HEK293T (cell line): ENCODE results near the gene CD44.
"Not testable (repeated sequence)": the region's sequence is repeated elsewhere in the genome, so short reads cannot be mapped to it uniquely, and the experiment has no call there.

Experiments
- CTCF ChIA-PET: fragments of 350-600 bp; formaldehyde crosslinking; extraction: SDS; loops from one replicate; lab custom pipeline; 2021; ENCODE audit warnings: antibody characterized with exemption, inconsistent platforms; lab: Yijun Ruan, JAX
- POLR2A ChIA-PET: fragments of 350-600 bp; formaldehyde crosslinking; extraction: SDS; loops from one replicate; lab custom pipeline; 2020; ENCODE audit warnings: antibody characterized with exemption, inconsistent platforms; lab: Yijun Ruan, JAX
- DNase-seq: peaks from one replicate; pipeline ENCODE4 v3.0.0; 2012; ENCODE audit warnings: mixed read lengths; ENCODE audit errors: extremely low spot score
- ARNT ChIP-seq: fragments of 450-650 bp; IDR thresholded peaks from 2 replicates; pipeline ENCODE4 v1.6.1; 2017; ENCODE audit warnings: mild to moderate bottlenecking
- BHLHE40 ChIP-seq: fragments of 450-650 bp; IDR thresholded peaks from 2 replicates; pipeline ENCODE4 v1.6.1; 2016; ENCODE audit warnings: mild to moderate bottlenecking, moderate library complexity, borderline replicate concordance
- CTBP1 ChIP-seq: fragments of 450-650 bp; IDR thresholded peaks from 2 replicates; pipeline ENCODE4 v1.6.1; 2016; ENCODE audit warnings: borderline replicate concordance
- ELF4 ChIP-seq: fragments of 450-650 bp; IDR thresholded peaks from 2 replicates; pipeline ENCODE4 v1.6.1; 2017; ENCODE audit warnings: antibody characterized with exemption
- FOXA1 ChIP-seq: fragments of 450-650 bp; IDR thresholded peaks from 2 replicates; pipeline ENCODE4 v1.6.1; 2016; ENCODE audit warnings: mild to moderate bottlenecking
- FOXK2 ChIP-seq: fragments of 450-650 bp; IDR thresholded peaks from 2 replicates; pipeline ENCODE4 v1.6.1; 2016; ENCODE audit warnings: mild to moderate bottlenecking
- FOXM1 ChIP-seq: fragments of 450-650 bp; IDR thresholded peaks from 2 replicates; pipeline ENCODE4 v1.6.1; 2017; ENCODE audit warnings: mild to moderate bottlenecking, borderline replicate concordance
- HDGF ChIP-seq: fragments of 450-650 bp; IDR thresholded peaks from 2 replicates; pipeline ENCODE4 v1.6.1; 2017; ENCODE audit warnings: antibody characterized with exemption, borderline replicate concordance
- L3MBTL2 ChIP-seq: fragments of 450-650 bp; conservative IDR thresholded peaks from 2 replicates; pipeline ENCODE4 v1.6.1; 2016; ENCODE audit warnings: mild to moderate bottlenecking
- LEF1 ChIP-seq: fragments of 450-650 bp; IDR thresholded peaks from 2 replicates; pipeline ENCODE4 v1.6.1; 2017; ENCODE audit warnings: mild to moderate bottlenecking, borderline replicate concordance
- NFRKB ChIP-seq: fragments of 450-650 bp; IDR thresholded peaks from 2 replicates; pipeline ENCODE4 v1.6.1; 2016; ENCODE audit warnings: mild to moderate bottlenecking, moderate library complexity
- PKNOX1 ChIP-seq: fragments of 450-650 bp; IDR thresholded peaks from 2 replicates; pipeline ENCODE4 v1.6.1; 2016
- SP1 ChIP-seq: fragments of 450-650 bp; IDR thresholded peaks from 2 replicates; pipeline ENCODE4 v1.6.1; 2017
- SUZ12 ChIP-seq: fragments of 450-650 bp; IDR thresholded peaks from 2 replicates; pipeline ENCODE4 v1.6.1; 2016; ENCODE audit warnings: mild to moderate bottlenecking
- TARDBP ChIP-seq: fragments of 450-650 bp; IDR thresholded peaks from 2 replicates; pipeline ENCODE4 v1.6.1; 2016
- ZNF384 ChIP-seq: fragments of 450-650 bp; IDR thresholded peaks from 2 replicates; pipeline ENCODE4 v1.6.1; 2016

CD44 gene

DNA sequence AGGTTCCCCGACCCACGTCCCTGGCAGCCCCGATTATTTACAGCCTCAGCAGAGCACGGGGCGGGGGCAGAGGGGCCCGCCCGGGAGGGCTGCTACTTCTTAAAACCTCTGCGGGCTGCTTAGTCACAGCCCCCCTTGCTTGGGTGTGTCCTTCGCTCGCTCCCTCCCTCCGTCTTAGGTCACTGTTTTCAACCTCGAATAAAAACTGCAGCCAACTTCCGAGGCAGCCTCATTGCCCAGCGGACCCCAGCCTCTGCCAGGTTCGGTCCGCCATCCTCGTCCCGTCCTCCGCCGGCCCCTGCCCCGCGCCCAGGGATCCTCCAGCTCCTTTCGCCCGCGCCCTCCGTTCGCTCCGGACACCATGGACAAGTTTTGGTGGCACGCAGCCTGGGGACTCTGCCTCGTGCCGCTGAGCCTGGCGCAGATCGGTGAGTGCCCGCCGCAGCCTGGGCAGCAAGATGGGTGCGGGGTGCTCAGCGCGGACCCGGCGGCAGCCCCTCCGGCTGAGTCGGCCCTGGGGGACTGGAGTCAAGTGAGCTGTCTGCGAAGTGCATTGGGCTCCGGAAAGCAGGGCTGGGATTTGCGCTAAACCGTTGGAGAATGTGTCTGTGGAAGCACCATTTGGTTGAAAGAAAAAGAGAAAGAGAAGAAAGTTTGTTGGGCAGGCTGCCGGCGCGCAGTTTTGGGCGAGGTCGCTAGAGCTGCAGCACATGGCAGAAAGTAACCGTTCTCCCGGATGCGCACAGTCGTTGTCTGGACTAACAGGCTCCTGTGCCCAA is at the start of gene CD44:
TSS of gene CD44 (plus strand) at position 229 of the 779 bp plus-strand sequence. CDS start at position 362, 133 bp downstream.
- TF ChIP-seq FOXA1: no peak
- TF ChIP-seq BHLHE40: no peak
- no peak for TF ChIP-seq PKNOX1
- TF ChIP-seq L3MBTL2: no peak
- TF ChIP-seq TARDBP: no peak
- no peak for TF ChIP-seq ZNF384
- ChIA-PET CTCF (no interaction called here), POLR2A (no interaction called here)
- no peak for DNase-seq

DNA sequence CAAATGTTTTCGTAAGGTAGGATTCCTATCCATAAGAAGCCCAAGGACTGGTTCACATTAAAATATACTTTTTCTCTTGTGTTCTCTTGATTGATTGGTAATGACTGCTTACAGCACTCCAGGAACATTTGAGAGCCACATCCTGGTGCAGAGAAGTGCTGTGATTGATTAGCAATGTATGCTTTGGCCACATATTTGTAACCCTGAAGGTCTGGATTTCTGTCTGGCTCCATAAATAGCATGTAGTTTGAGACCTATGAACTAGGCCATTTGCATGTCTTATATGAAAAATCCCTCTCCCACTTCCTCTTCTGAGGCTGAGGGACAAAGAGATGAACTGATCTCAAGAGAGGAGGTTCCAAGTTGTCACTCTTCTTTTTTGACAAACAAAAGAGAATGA is 49.3 kb upstream of the CD44 start:
- TF ChIP-seq CTBP1 (no peak), HDGF (no peak), ARNT (no peak), BHLHE40 (no peak), ELF4 (no peak), FOXK2 (no peak), SP1 (no peak), FOXM1 (no peak), SUZ12 (no peak), FOXA1 (no peak), NFRKB (no peak), TARDBP (no peak), L3MBTL2 (no peak), PKNOX1 (no peak), LEF1 (no peak), ZNF384 (no peak)
- ChIA-PET CTCF (interaction anchor here (0.6 kb wide), 1 partner anchor 24 kb away, joined by 4 read pairs; no protein-coding TSS in a partner anchor), POLR2A (no interaction called here)
- DNase-seq: no peak

DNA sequence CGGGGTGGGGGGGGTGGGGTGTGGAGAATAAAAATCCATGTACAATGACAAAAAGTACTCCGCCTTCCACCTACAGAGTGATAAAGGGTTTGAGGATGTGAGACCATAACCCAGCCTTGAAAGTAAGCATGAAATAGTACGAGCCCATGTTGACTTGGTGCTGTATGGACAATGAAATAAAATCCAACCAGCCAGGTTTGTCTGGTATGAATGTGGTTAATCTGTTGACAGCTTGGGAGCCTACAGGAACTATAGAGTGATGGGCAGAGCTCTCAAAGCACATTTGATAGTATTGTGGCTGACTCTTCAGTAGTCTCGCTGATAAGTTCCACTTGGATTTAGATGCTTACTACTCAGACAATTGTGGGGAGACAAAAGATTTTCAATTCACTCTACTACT is 48.8 kb upstream of the CD44 start:
- TF ChIP-seq L3MBTL2 (no peak), TARDBP (no peak), ZNF384 (no peak), CTBP1 (no peak), ELF4 (no peak), FOXK2 (no peak), FOXM1 (no peak), SUZ12 (no peak), HDGF (no peak), FOXA1 (no peak), ARNT (no peak), SP1 (no peak), BHLHE40 (no peak)
- no peak for DNase-seq
- ChIA-PET CTCF (no interaction called here), POLR2A (no interaction called here)

GRCh38 chr11:35090991-35091390 is 48.0 kb upstream of the CD44 start:
- CTCF ChIA-PET, POLR2A ChIA-PET, DNase-seq: not testable (repeated sequence)

DNA sequence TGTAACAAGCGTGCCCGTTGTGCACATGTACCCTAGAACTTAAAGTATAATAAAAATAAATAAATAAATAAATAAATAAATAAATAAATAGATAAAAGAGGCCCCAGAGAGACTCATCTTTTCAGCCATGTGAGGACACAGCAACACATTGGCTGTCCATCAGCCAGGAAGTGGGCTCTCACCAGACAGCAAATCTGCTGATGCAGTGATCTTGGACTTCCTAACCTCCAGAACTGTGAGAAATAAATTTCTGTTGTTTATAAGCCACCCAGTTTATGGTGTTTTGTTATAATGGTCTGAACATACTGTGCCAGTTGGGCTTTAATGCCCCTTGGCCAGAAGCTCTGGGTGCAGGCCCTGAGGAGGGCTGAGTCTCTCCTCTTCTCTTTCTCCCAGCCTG is 42.2 kb upstream of the CD44 start:
- ChIA-PET CTCF (no interaction called here), POLR2A (no interaction called here)
- TF ChIP-seq NFRKB (no peak), TARDBP (no peak), ARNT (no peak), LEF1 (no peak), ZNF384 (no peak), SP1 (no peak)
- no peak for DNase-seq

DNA sequence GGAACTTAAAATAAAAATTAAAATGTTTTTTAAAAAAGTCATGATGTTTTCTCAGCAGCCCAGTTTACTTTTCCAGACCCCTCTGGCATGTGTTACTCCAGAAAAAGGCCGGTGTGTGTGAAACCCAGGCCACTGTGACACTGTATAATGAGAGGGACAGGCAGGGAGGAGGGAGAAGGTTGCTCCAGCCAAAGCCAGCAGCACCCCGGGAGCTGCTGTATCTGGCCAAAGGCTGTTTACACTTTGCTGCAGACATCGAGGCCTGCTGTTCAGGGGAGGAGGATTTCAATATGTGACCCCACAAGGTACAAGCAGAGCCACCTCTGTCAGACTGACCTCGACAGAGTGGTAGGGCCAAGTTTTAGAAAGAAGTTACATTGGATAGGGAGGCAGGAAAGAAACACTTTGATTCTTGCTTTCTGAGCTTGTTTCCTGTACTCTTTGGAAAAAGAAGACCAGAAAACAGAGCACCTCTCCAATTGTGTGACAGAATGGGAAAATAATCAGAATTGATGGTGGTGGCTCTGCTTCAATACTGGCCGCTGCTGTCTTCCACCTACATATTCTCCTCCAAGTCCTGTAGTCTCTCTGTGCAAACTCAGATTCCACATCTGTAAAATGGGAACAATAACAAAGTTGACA is 41.0 kb upstream of the CD44 start:
- DNase-seq: no peak

More for the DNA sequence above, 41.0 kb upstream of the CD44 start:
- TF ChIP-seq HDGF (no peak), TARDBP (no peak), L3MBTL2 (no peak), FOXM1 (no peak), SUZ12 (no peak), LEF1 (no peak), ZNF384 (no peak), ELF4 (no peak), PKNOX1 (no peak), FOXK2 (no peak), ARNT (no peak), CTBP1 (no peak)
- ChIA-PET CTCF (interaction anchor here (0.6 kb wide), 1 partner anchor 140 kb away, joined by 3 read pairs; no protein-coding TSS in a partner anchor), POLR2A (no interaction called here)
